ENCODE measurements around the gene KYAT1. TPM values are rescaled to one million over a fixed set of nuclear protein-coding genes. Genes with fewer than 3 reads are reported as not detected.

Gene KYAT1
- total RNA-seq, 1 donor from 2014 or later = 19.5 TPM

- Mint-ChIP-seq H3K27ac (ENCODE audit: unreplicated experiment) (peak within 1 kb of the TSS; percentile 85), H3K9me3 (ENCODE audit: unreplicated experiment) (no peaks in the 10 kb centered on the region), H3K27me3 (ENCODE audit: unreplicated experiment) (peaks cover 5% of the 10 kb centered on the region), H3K36me3 (ENCODE audit: unreplicated experiment) (no peaks in the 10 kb centered on the region), H3K4me3 (ENCODE audit: unreplicated experiment) (peak within 1 kb of the TSS; percentile 95), H3K4me1 (ENCODE audit: low read depth, unreplicated experiment) (peaks cover 1% of the 10 kb centered on the region)
- no peak for TF ChIP-seq CTCF (IDR thresholded peaks at IDR 0.05; ENCODE audit: partially characterized antibody, unreplicated experiment)
- DNase-seq = peak; percentile 93
These were observed 94.8 kb downstream of the KYAT1 start, which contains the start of gene TBC1D13 for GRCh38 chr9:128786681-128787601. TBC1D13 (plus strand) TSS chr9:128787253; CDS start chr9:128787354, 101 bp downstream.

GRCh38 chr9:128785427-128785826, 96.3 kb downstream of the KYAT1 start:
- Mint-ChIP-seq H3K27ac (ENCODE audit: unreplicated experiment) (no peak overlapping the region), H3K4me3 (ENCODE audit: unreplicated experiment) (no peak overlapping the region), H3K4me1 (ENCODE audit: low read depth, unreplicated experiment) (peaks cover 1% of the 10 kb centered on the region), H3K27me3 (ENCODE audit: unreplicated experiment) (peaks cover 5% of the 10 kb centered on the region), H3K36me3 (ENCODE audit: unreplicated experiment) (no peaks in the 10 kb centered on the region), H3K9me3 (ENCODE audit: unreplicated experiment) (no peaks in the 10 kb centered on the region)
- no peak for TF ChIP-seq CTCF (IDR thresholded peaks at IDR 0.05; ENCODE audit: partially characterized antibody, unreplicated experiment)
- DNase-seq = no peak

Other genes starting within 250 kb of the KYAT1 start
- gene DYNC2I2, start 225.1 kb downstream of the KYAT1 start, total RNA-seq (ENCODE audit: unreplicated experiment) = 15.0 TPM
- 387 TPM for gene SET, start 192.7 kb downstream of the KYAT1 start, total RNA-seq (ENCODE audit: unreplicated experiment)
- gene PKN3, start 179.4 kb downstream of the KYAT1 start, total RNA-seq (ENCODE audit: unreplicated experiment) = 4.3 TPM
- gene ZDHHC12, start 157.8 kb downstream of the KYAT1 start, total RNA-seq (ENCODE audit: unreplicated experiment) = 18.2 TPM
- 38.0 TPM for gene ZER1, start 110.0 kb downstream of the KYAT1 start, total RNA-seq (ENCODE audit: unreplicated experiment)
- gene TBC1D13, start 94.7 kb downstream of the KYAT1 start, total RNA-seq (ENCODE audit: unreplicated experiment) = 25.6 TPM
- 35.9 TPM for gene ENDOG, start 63.5 kb downstream of the KYAT1 start, total RNA-seq (ENCODE audit: unreplicated experiment)
- gene SPOUT1, start 52.2 kb downstream of the KYAT1 start, total RNA-seq (ENCODE audit: unreplicated experiment) = 22.3 TPM
- 93.0 TPM for gene LRRC8A, start 183 bp upstream of the KYAT1 start, total RNA-seq (ENCODE audit: unreplicated experiment)
- gene PHYHD1, start 39.0 kb upstream of the KYAT1 start, total RNA-seq (ENCODE audit: unreplicated experiment) = 4.4 TPM
- gene DOLK, start 65.7 kb upstream of the KYAT1 start, total RNA-seq (ENCODE audit: unreplicated experiment) = 16.6 TPM
- gene NUP188, start 65.7 kb upstream of the KYAT1 start, total RNA-seq (ENCODE audit: unreplicated experiment) = 63.6 TPM
- 143 TPM for gene SH3GLB2, start 146.4 kb upstream of the KYAT1 start, total RNA-seq (ENCODE audit: unreplicated experiment)
- gene MIGA2, start 154.7 kb upstream of the KYAT1 start, total RNA-seq (ENCODE audit: unreplicated experiment) = 40.2 TPM
- 44.2 TPM for gene DOLPP1, start 199.2 kb upstream of the KYAT1 start, total RNA-seq (ENCODE audit: unreplicated experiment)
- 95.8 TPM for gene CRAT, start 228.8 kb upstream of the KYAT1 start, total RNA-seq (ENCODE audit: unreplicated experiment)
- gene PTPA, start 229.5 kb upstream of the KYAT1 start, total RNA-seq (ENCODE audit: unreplicated experiment) = 166 TPM

All from glutamatergic neuron (in vitro differentiated cells).